Stimulated activated effector memory CD8-positive, alpha-beta T cell treated with anti-CD3 and anti-CD28 coated beads, Interleukin-12 subunit alpha, Interleukin-12 subunit beta, amount 100 ng/mL, for 72 hours (primary cell): Measurements from ENCODE around the gene KRT79.

Experiments used
- ATAC-seq: fragments of 150-1000 bp; cut with Tn5 transposase; 2 replicates; pipeline ENCODE4 v1.10.0; 2021
- DNase-seq, 2 donors: peaks; one replicate each; pipeline ENCODE4 v3.0.0; 2021 to 2022; ENCODE audit warnings: low spot score in 2 of 2
- H3K27ac Mint-ChIP-seq: one replicate; pipeline ENCODE4 v1.8.0; 2022; ENCODE audit warnings: mild to moderate bottlenecking, mixed read lengths
- H3K36me3 Mint-ChIP-seq: one replicate; pipeline ENCODE4 v1.8.0; 2022; ENCODE audit warnings: mild to moderate bottlenecking, mixed read lengths
- H3K4me1 Mint-ChIP-seq: one replicate; pipeline ENCODE4 v1.8.0; 2022; ENCODE audit warnings: mixed read lengths
- H3K4me3 Mint-ChIP-seq: one replicate; pipeline ENCODE4 v1.8.0; 2022; ENCODE audit warnings: mild to moderate bottlenecking, mixed read lengths
- H3K9me3 Mint-ChIP-seq: one replicate; pipeline ENCODE4 v1.8.0; 2022; ENCODE audit warnings: mixed read lengths

KRT79 gene

GRCh38 chr12:52829986-52830770 is 3.9 kb downstream of the KRT79 start:
- H3K27ac Mint-ChIP-seq, result peak overlapping the region; percentile 21
- DNase-seq (no peak), ATAC-seq (no peak)
- no peaks in the 10 kb centered on the region for H3K9me3 Mint-ChIP-seq
- no peaks in the 10 kb centered on the region for H3K36me3 Mint-ChIP-seq
- H3K4me3 Mint-ChIP-seq, result no peak overlapping the region
- H3K4me1 Mint-ChIP-seq, result peaks cover 12% of the 10 kb centered on the region

GRCh38 chr12:52828591-52829021 is 5.5 kb downstream of the KRT79 start:
- Mint-ChIP-seq H3K4me1 (peaks cover 5% of the 10 kb centered on the region), H3K9me3 (no peaks in the 10 kb centered on the region), H3K36me3 (no peaks in the 10 kb centered on the region), H3K27ac (no peak overlapping the region), H3K4me3 (no peak overlapping the region)
- DNase-seq (no peak), ATAC-seq (no peak)

- peaks cover 5% of the 10 kb centered on the region for H3K4me1 Mint-ChIP-seq
- no peaks in the 10 kb centered on the region for H3K36me3 Mint-ChIP-seq
- ATAC-seq (no peak), DNase-seq (no peak)
- H3K9me3 Mint-ChIP-seq, result no peaks in the 10 kb centered on the region
- no peak overlapping the region for H3K4me3 Mint-ChIP-seq
- H3K27ac Mint-ChIP-seq, result peak overlapping the region; percentile 53
These were observed 6.0 kb downstream of the KRT79 start for GRCh38 chr12:52828156-52828555.

GRCh38 chr12:52827499-52828090 is 6.5 kb downstream of the KRT79 start:
- Mint-ChIP-seq H3K4me3 (no peak overlapping the region), H3K27ac (peak overlapping the region; percentile 53), H3K36me3 (no peaks in the 10 kb centered on the region), H3K4me1 (peaks cover 5% of the 10 kb centered on the region), H3K9me3 (no peaks in the 10 kb centered on the region)
- DNase-seq (no peak), ATAC-seq (no peak)

GRCh38 chr12:52826611-52827498 is 7.3 kb downstream of the KRT79 start:
- ATAC-seq (no peak), DNase-seq (no peak)
- no peak overlapping the region for H3K4me3 Mint-ChIP-seq
- H3K4me1 Mint-ChIP-seq, result peaks cover 5% of the 10 kb centered on the region
- no peaks in the 10 kb centered on the region for H3K9me3 Mint-ChIP-seq
- no peaks in the 10 kb centered on the region for H3K36me3 Mint-ChIP-seq
- peak overlapping the region; percentile 53 for H3K27ac Mint-ChIP-seq

GRCh38 chr12:52825961-52826360 is 8.2 kb downstream of the KRT79 start:
- H3K36me3 Mint-ChIP-seq, result no peaks in the 10 kb centered on the region
- ATAC-seq, result no peak
- no peak for DNase-seq
- H3K27ac Mint-ChIP-seq, result no peak overlapping the region
- H3K4me3 Mint-ChIP-seq, result no peak overlapping the region
- H3K4me1 Mint-ChIP-seq, result peaks cover 5% of the 10 kb centered on the region
- H3K9me3 Mint-ChIP-seq, result no peaks in the 10 kb centered on the region

- Mint-ChIP-seq H3K9me3 (no peaks in the 10 kb centered on the region), H3K4me3 (no peak overlapping the region), H3K27ac (no peak overlapping the region), H3K36me3 (no peaks in the 10 kb centered on the region), H3K4me1 (peaks cover under 1% of the 10 kb centered on the region)
- DNase-seq (no peak), ATAC-seq (no peak)
These were observed 9.2 kb downstream of the KRT79 start for GRCh38 chr12:52824741-52825410.

GRCh38 chr12:52823761-52824450 is 10.2 kb downstream of the KRT79 start:
- no peak for ATAC-seq
- peak overlapping the region; percentile 54 for H3K27ac Mint-ChIP-seq

GRCh38 chr12:52822771-52823510 is 11.2 kb downstream of the KRT79 start:
- no peak overlapping the region for H3K27ac Mint-ChIP-seq
- H3K9me3 Mint-ChIP-seq, result no peaks in the 10 kb centered on the region
- H3K36me3 Mint-ChIP-seq, result no peaks in the 10 kb centered on the region
- ATAC-seq (no peak), DNase-seq (no peak)
- H3K4me3 Mint-ChIP-seq, result no peak overlapping the region
- H3K4me1 Mint-ChIP-seq, result no peaks in the 10 kb centered on the region

More at GRCh38 chr12:52823761-52824450, 10.2 kb downstream of the KRT79 start:
- no peaks in the 10 kb centered on the region for H3K9me3 Mint-ChIP-seq
- no peaks in the 10 kb centered on the region for H3K4me1 Mint-ChIP-seq
- H3K36me3 Mint-ChIP-seq, result no peaks in the 10 kb centered on the region
- DNase-seq, result no peak
- H3K4me3 Mint-ChIP-seq, result no peak overlapping the region

- no peak for DNase-seq
- H3K4me3 Mint-ChIP-seq, result no peak overlapping the region
- no peaks in the 10 kb centered on the region for H3K4me1 Mint-ChIP-seq
- no peaks in the 10 kb centered on the region for H3K9me3 Mint-ChIP-seq
- ATAC-seq, result no peak
- H3K27ac Mint-ChIP-seq, result no peak overlapping the region
- no peaks in the 10 kb centered on the region for H3K36me3 Mint-ChIP-seq
These were observed 12.1 kb downstream of the KRT79 start for GRCh38 chr12:52821826-52822660.

GRCh38 chr12:52821071-52821730 is 12.9 kb downstream of the KRT79 start:
- H3K9me3 Mint-ChIP-seq, result no peaks in the 10 kb centered on the region
- no peaks in the 10 kb centered on the region for H3K4me1 Mint-ChIP-seq
- H3K36me3 Mint-ChIP-seq, result no peaks in the 10 kb centered on the region
- no peak overlapping the region for H3K4me3 Mint-ChIP-seq
- no peak overlapping the region for H3K27ac Mint-ChIP-seq
- DNase-seq, result no peak
- no peak for ATAC-seq

- H3K36me3 Mint-ChIP-seq, result no peaks in the 10 kb centered on the region
- H3K27ac Mint-ChIP-seq, result no peak overlapping the region
- DNase-seq (no peak), ATAC-seq (no peak)
- H3K9me3 Mint-ChIP-seq, result no peaks in the 10 kb centered on the region
- H3K4me3 Mint-ChIP-seq, result no peak overlapping the region
- no peaks in the 10 kb centered on the region for H3K4me1 Mint-ChIP-seq
These were observed 13.6 kb downstream of the KRT79 start for GRCh38 chr12:52820521-52820920.
